Cardiac muscle cell (in vitro differentiated cells and primary cell): ENCODE data around the gene NMT1. TPM values are rescaled to one million over a fixed set of nuclear protein-coding genes. Genes with fewer than 3 reads are reported as not detected.

Experiments
- DNase-seq, 2 donors: peaks; one replicate each; pipeline versions ENCODE4 v3.0.0 to v3.0.0-alpha.2; 2010 to 2017; ENCODE audit warnings: low read depth in 1 of 2, low spot score in 1 of 2
- H3K27ac ChIP-seq: fragments of 200-600 bp; sonication (generic); 2 replicates; pipeline ENCODE4 v1.5.1; 2016
- H3K27me3 ChIP-seq: fragments of 200-600 bp; sonication (generic); 2 replicates; pipeline ENCODE4 v1.6.0; 2016; ENCODE audit warnings: control low read depth
- H3K36me3 ChIP-seq: fragments of 200-600 bp; sonication (generic); 2 replicates; pipeline ENCODE4 v1.5.1; 2016; ENCODE audit warnings: control low read depth
- H3K4me1 ChIP-seq: fragments of 200-600 bp; sonication (generic); 2 replicates; pipeline ENCODE4 v1.8.1; 2017; ENCODE audit warnings: low read depth, mild to moderate bottlenecking, mixed run types
- H3K4me3 ChIP-seq: fragments of 200-600 bp; sonication (generic); 2 replicates; pipeline ENCODE4 v1.5.1; 2016; ENCODE audit warnings: mild to moderate bottlenecking
- H3K9me3 ChIP-seq: fragments of 200-600 bp; sonication (generic); 2 replicates; pipeline ENCODE4 v1.5.1; 2017; ENCODE audit warnings: low read depth, mild to moderate bottlenecking, control low read depth
- polyA plus RNA-seq: library from polyadenylated mRNA; unstranded; fragments of >200 nt; fragmentation: Nextera tagmentation; extraction: Ambion mirVana; gene quantifications from 2 replicates; pipeline ENCODE4 v1.2.1, GENCODE V29; 2016
- total RNA-seq: library from RNA; depleted of rRNA; stranded (reverse); fragments of >200 nt; gene quantifications from 2 replicates; pipeline ENCODE4 v1.2.3, GENCODE V29; 2016
- TF ChIP-seq, protein P1 (sequence below): IDR thresholded peaks from 2 replicates; pipeline ENCODE4 v1.5.1; 2012; ENCODE audit warnings: low read depth, mild to moderate bottlenecking, low read length

Gene NMT1
- total RNA-seq, result 83.1 and 113 TPM in 2 replicates
- 85.2 and 92.9 TPM in 2 replicates for polyA plus RNA-seq

DNA sequence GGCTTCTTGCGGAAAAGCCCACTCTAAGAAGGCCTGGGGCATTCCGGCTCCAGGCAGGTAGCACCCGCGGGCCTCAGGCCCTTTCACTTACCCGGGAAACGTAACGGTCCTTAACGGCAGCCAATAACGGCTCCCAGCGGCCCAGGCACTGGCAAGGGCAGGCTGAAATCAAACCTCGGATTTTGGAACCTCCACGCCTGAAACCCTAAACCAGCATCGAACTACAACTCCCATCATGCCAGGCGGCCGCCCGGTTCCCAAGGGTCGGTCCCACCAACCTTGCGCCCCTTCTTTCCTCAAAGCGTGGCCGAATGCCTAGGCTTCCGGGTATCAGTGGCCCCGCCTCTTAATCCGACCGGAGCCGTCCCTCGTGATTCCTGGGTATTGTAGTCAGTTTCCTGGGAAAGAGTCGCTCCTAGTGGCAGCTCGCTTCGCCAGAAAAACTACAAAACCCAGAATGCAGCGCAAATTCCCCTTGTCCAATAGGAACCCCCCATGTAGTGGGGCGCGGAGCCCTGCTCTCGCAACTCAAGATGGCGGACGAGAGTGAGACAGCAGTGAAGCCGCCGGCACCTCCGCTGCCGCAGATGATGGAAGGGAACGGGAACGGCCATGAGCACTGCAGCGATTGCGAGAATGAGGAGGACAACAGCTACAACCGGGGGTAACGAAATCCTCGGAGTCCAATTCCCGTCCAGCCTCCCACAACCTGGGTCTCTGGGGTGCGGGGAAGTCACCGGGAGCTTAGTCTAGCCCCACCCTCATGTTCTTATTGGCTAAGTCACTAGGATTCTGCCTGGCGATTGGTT, at the start of gene NMT1:
TSS of gene NMT1 (plus strand) at position 521 of the 809 bp plus-strand sequence. CDS start at position 534, 13 bp downstream.
- DNase-seq, result peak; percentile 100
- H3K9me3 ChIP-seq, result no peaks in the 10 kb centered on the region
- peaks cover 29% of the 10 kb centered on the region for H3K4me1 ChIP-seq
- no peaks in the 10 kb centered on the region for H3K27me3 ChIP-seq
- no peaks in the 10 kb centered on the region for H3K36me3 ChIP-seq
- TF ChIP-seq, protein P1, sequence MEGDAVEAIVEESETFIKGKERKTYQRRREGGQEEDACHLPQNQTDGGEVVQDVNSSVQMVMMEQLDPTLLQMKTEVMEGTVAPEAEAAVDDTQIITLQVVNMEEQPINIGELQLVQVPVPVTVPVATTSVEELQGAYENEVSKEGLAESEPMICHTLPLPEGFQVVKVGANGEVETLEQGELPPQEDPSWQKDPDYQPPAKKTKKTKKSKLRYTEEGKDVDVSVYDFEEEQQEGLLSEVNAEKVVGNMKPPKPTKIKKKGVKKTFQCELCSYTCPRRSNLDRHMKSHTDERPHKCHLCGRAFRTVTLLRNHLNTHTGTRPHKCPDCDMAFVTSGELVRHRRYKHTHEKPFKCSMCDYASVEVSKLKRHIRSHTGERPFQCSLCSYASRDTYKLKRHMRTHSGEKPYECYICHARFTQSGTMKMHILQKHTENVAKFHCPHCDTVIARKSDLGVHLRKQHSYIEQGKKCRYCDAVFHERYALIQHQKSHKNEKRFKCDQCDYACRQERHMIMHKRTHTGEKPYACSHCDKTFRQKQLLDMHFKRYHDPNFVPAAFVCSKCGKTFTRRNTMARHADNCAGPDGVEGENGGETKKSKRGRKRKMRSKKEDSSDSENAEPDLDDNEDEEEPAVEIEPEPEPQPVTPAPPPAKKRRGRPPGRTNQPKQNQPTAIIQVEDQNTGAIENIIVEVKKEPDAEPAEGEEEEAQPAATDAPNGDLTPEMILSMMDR, result no peak
- H3K4me3 ChIP-seq, result peak within 1 kb of the TSS; percentile 72
- peak within 1 kb of the TSS; percentile 91 for H3K27ac ChIP-seq

DNA sequence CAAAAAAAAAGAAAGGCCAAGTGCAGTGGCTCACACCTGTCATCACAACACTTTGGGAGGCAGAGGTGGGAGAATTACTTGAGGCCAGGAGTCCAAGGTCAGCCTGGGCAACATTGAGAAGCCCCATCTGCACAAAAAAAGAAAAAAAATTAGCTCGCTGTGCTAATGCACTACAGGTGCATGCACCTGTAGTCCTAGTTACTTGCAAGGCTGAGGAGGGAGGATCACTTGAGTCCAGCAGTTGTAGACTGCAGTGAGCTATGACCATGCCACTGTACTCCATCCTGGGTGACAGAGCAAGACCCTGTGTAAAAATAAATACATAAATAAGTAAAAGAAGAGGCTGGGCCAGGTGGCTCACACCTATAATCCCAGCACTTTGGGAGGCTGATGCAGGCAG, 49.4 kb upstream of the NMT1 start:
- Histone ChIP-seq H3K27me3 (no peaks in the 10 kb centered on the region), H3K4me3 (no peak overlapping the region), H3K36me3 (no peaks in the 10 kb centered on the region), H3K9me3 (no peaks in the 10 kb centered on the region), H3K27ac (no peak overlapping the region), H3K4me1 (peaks cover 12% of the 10 kb centered on the region)
- no peak for DNase-seq
- TF ChIP-seq, protein P1, result no peak

DNA sequence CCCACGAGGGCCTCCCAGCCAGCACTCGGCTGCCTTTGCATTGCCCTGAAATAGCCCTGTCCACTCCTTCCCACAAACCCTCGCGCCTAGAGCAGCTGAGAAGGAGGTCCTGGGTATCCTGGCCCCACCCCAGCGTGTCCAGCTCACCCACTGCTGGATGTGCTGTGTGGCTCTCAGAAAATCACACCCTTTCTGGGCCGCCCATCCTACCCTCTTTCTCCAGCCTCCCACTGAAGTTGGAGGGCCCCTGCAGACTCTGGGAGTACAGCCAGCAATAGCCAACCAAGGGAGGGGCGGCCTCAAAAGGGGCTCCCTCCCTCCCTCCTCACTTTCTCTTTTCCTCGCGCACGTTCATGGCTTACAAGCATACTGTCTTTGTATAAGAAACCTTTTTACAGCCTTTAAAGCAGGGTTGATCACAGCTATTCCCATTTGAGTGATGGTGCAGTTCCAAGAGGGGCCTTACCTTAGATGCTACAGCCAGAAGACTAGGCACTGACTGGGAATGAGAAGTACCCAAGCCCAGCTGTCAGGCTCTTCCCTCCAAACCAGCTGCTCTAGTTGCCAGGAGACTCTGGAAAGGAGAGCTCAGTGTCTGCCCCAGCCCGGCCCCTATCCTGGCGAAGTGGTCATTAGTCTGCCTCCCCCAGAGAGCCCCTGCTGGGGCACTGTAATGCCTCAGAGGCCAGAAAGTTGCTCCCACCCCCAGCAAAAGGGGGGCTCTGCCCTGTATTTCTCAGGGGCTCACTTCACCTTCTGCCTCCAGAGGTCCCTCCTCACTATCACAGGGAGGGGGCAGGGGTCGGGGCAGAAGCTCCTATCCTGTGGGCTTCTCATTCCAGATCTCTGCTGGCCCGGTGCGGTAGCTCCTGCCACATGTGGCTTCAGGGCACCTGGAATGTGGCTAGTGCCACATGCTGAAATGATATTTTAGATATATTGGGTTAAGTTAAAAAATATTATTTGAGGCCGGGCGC, 47.8 kb upstream of the NMT1 start:
- no peak overlapping the region for H3K27ac ChIP-seq
- DNase-seq, result peak in 1 of 2 donors; percentile 47
- TF ChIP-seq, protein P1, result no peak

DNA sequence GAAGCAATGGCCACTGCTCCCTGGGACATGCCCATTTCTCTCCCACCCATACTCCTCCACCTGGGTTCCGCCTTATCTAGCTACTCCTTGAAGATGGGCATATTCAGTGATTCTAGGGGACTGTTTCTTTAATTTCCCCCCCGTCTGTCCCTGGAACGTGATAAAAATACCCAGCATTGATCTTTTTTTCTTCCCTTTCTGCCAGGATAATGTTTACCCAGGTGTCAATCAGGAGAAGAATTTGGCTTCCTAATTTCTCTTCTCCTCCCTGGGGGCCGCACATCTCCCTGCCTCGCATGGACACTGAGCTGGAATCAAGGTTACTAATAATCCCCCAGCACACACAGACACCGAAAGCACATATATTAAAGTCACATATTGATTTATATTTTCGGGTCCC, 44.9 kb upstream of the NMT1 start:
- peaks cover 11% of the 10 kb centered on the region for H3K27me3 ChIP-seq
- no peak for DNase-seq

More for the DNA sequence above, 47.8 kb upstream of the NMT1 start:
- H3K27me3 ChIP-seq, result no peaks in the 10 kb centered on the region
- peaks cover 19% of the 10 kb centered on the region for H3K4me1 ChIP-seq
- no peaks in the 10 kb centered on the region for H3K36me3 ChIP-seq
- H3K9me3 ChIP-seq, result no peaks in the 10 kb centered on the region
- H3K4me3 ChIP-seq, result no peak overlapping the region

DNA sequence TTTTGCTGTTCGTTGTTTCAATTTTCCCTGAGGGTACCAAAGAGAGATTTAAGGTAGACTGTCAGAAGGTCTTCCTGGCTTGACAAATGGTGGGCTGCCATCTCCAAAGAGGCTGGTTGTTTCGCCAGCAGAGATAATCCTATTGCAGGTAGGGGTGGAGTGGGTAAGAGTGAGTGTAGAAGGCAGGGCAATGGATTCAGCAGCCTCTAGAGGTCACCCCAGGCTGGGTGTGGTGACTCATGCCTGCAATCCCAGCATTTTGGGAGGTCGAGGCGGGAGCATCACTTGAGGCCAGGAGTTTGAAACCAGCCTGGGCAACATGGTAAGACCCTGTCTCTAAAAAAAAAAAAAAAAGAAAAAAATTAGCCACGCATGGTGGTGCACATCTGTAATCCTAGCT, 44.3 kb upstream of the NMT1 start:
- Histone ChIP-seq H3K4me3 (no peak overlapping the region), H3K27me3 (peaks cover 11% of the 10 kb centered on the region), H3K36me3 (no peaks in the 10 kb centered on the region), H3K27ac (no peak overlapping the region), H3K4me1 (peaks cover 32% of the 10 kb centered on the region), H3K9me3 (no peaks in the 10 kb centered on the region)
- TF ChIP-seq, protein P1, result peak; percentile 37
- no peak for DNase-seq

More for the DNA sequence above, 44.9 kb upstream of the NMT1 start:
- peaks cover 27% of the 10 kb centered on the region for H3K4me1 ChIP-seq
- no peak overlapping the region for H3K4me3 ChIP-seq
- no peak overlapping the region for H3K27ac ChIP-seq
- H3K9me3 ChIP-seq, result no peaks in the 10 kb centered on the region
- no peaks in the 10 kb centered on the region for H3K36me3 ChIP-seq
- TF ChIP-seq, protein P1, result no peak
